Subcutaneous abdominal adipose tissue (tissue), 5 donors: ENCODE results near the gene YTHDC1.

ENCODE experiments used
- H3K27ac ChIP-seq: one replicate; pipeline ENCODE4 v1.7.0; 2013; ENCODE audit warnings: low read depth, mild to moderate bottlenecking, inconsistent platforms, low read length, moderate library complexity
- H3K27me3 ChIP-seq, 5 donors: one replicate each; pipeline ENCODE4 v1.7.0; 2013; ENCODE audit warnings: low read length in 5 of 5, inconsistent platforms in 1 of 5; ENCODE audit not compliant: control insufficient read depth in 5 of 5, insufficient read depth in 4 of 5
- H3K36me3 ChIP-seq, 5 donors: one replicate each; pipeline ENCODE4 v1.7.0; 2013; ENCODE audit warnings: low read length in 5 of 5; ENCODE audit not compliant: control insufficient read depth in 5 of 5, insufficient read depth in 5 of 5
- H3K4me1 ChIP-seq, 5 donors: one replicate each; pipeline ENCODE4 v1.7.0; 2013; ENCODE audit warnings: low read length in 5 of 5, mild to moderate bottlenecking in 3 of 5, moderate library complexity in 1 of 5; ENCODE audit not compliant: control insufficient read depth in 5 of 5, insufficient read depth in 5 of 5
- H3K4me3 ChIP-seq, 5 donors: one replicate each; pipeline ENCODE4 v1.7.0; 2013; ENCODE audit warnings: low read length in 5 of 5, low read depth in 1 of 5
- H3K9ac ChIP-seq, 5 donors: one replicate each; pipeline ENCODE4 v1.7.0; 2013; ENCODE audit warnings: low read length in 5 of 5, mild to moderate bottlenecking in 4 of 5, moderate library complexity in 3 of 5
- H3K9me3 ChIP-seq, 5 donors: one replicate each; pipeline ENCODE4 v1.7.0; 2013; ENCODE audit warnings: low read length in 5 of 5; ENCODE audit not compliant: control insufficient read depth in 5 of 5
- donor health status: healthy.
- donor health status: healthy.
- donor health status: healthy.
- donor health status: healthy.
- donor health status: healthy.

YTHDC1 gene

GRCh38 chr4:68375667-68376559, 26.0 kb upstream of the YTHDC1 start:
- Histone ChIP-seq H3K9me3 (no peaks in the 10 kb centered on the region), H3K9ac (peak overlapping the region in 1 of 5 donors; percentile 52), H3K27ac (no peak overlapping the region), H3K4me1 (peaks cover 0 to 12% (median 4%) of the 10 kb centered on the region in 5 donors), H3K27me3 (peaks cover 0 to 6% (median 0%) of the 10 kb centered on the region in 5 donors), H3K36me3 (no peaks in the 10 kb centered on the region), H3K4me3 (peak overlapping the region in 2 of 5 donors; percentile 33 to 34)

GRCh38 chr4:68373513-68373912, 23.6 kb upstream of the YTHDC1 start:
- Histone ChIP-seq H3K36me3 (no peaks in the 10 kb centered on the region), H3K9ac (peak overlapping the region in 3 of 5 donors; percentile 16 to 30 (median 26)), H3K27ac (peak overlapping the region; percentile 2), H3K9me3 (no peaks in the 10 kb centered on the region), H3K27me3 (peaks cover 0 to 5% (median 0%) of the 10 kb centered on the region in 5 donors), H3K4me1 (peaks cover 0 to 12% (median 8%) of the 10 kb centered on the region in 5 donors), H3K4me3 (peak overlapping the region; percentile 53 to 76 (median 65))

GRCh38 chr4:68372588-68372987, 22.7 kb upstream of the YTHDC1 start:
- no peak overlapping the region for H3K4me3 ChIP-seq
- no peak overlapping the region for H3K9ac ChIP-seq
- H3K4me1 ChIP-seq = peaks cover 0 to 12% (median 9%) of the 10 kb centered on the region in 5 donors
- H3K27me3 ChIP-seq = no peaks in the 10 kb centered on the region
- no peak overlapping the region for H3K27ac ChIP-seq
- no peaks in the 10 kb centered on the region for H3K9me3 ChIP-seq
- no peaks in the 10 kb centered on the region for H3K36me3 ChIP-seq

GRCh38 chr4:68369142-68369805, 19.4 kb upstream of the YTHDC1 start:
- no peak overlapping the region for H3K27ac ChIP-seq
- no peaks in the 10 kb centered on the region for H3K36me3 ChIP-seq
- H3K4me3 ChIP-seq = no peak overlapping the region

GRCh38 chr4:68368691-68369131, 18.8 kb upstream of the YTHDC1 start:
- H3K4me1 ChIP-seq = peaks cover 0 to 7% (median 5%) of the 10 kb centered on the region in 5 donors
- no peak overlapping the region for H3K27ac ChIP-seq
- H3K27me3 ChIP-seq = peaks cover 0 to 7% (median 0%) of the 10 kb centered on the region in 5 donors
- no peak overlapping the region for H3K4me3 ChIP-seq
- H3K36me3 ChIP-seq = no peaks in the 10 kb centered on the region
- peaks cover 0 to 3% (median 0%) of the 10 kb centered on the region in 5 donors for H3K9me3 ChIP-seq
- H3K9ac ChIP-seq = no peak overlapping the region

More at GRCh38 chr4:68369142-68369805, 19.4 kb upstream of the YTHDC1 start:
- H3K9me3 ChIP-seq = peaks cover 0 to 3% (median 0%) of the 10 kb centered on the region in 5 donors
- peaks cover 0 to 7% (median 0%) of the 10 kb centered on the region in 5 donors for H3K27me3 ChIP-seq
- no peak overlapping the region for H3K9ac ChIP-seq
- peaks cover 0 to 7% (median 5%) of the 10 kb centered on the region in 5 donors for H3K4me1 ChIP-seq

- Histone ChIP-seq H3K36me3 (no peaks in the 10 kb centered on the region), H3K4me1 (peaks cover 0 to 7% (median 0%) of the 10 kb centered on the region in 5 donors), H3K9me3 (peaks cover 0 to 3% (median 0%) of the 10 kb centered on the region in 5 donors), H3K9ac (no peak overlapping the region), H3K4me3 (no peak overlapping the region), H3K27ac (no peak overlapping the region), H3K27me3 (peaks cover 0 to 7% (median 0%) of the 10 kb centered on the region in 5 donors)
These were observed 17.9 kb upstream of the YTHDC1 start for GRCh38 chr4:68367835-68368234.

- Histone ChIP-seq H3K27me3 (peaks cover 0 to 7% (median 0%) of the 10 kb centered on the region in 5 donors), H3K36me3 (no peaks in the 10 kb centered on the region), H3K4me1 (peaks cover 0 to 7% (median 0%) of the 10 kb centered on the region in 5 donors), H3K9ac (no peak overlapping the region), H3K4me3 (no peak overlapping the region), H3K27ac (no peak overlapping the region), H3K9me3 (peaks cover 0 to 3% (median 0%) of the 10 kb centered on the region in 5 donors)
These were observed 16.7 kb upstream of the YTHDC1 start for GRCh38 chr4:68366600-68366999.

- H3K4me3 ChIP-seq = no peak overlapping the region
- no peaks in the 10 kb centered on the region for H3K36me3 ChIP-seq
- peaks cover 0 to 7% (median 0%) of the 10 kb centered on the region in 5 donors for H3K27me3 ChIP-seq
- H3K4me1 ChIP-seq = peaks cover 0 to 7% (median 0%) of the 10 kb centered on the region in 5 donors
- no peak overlapping the region for H3K9ac ChIP-seq
- no peak overlapping the region for H3K27ac ChIP-seq
- peaks cover 0 to 3% (median 0%) of the 10 kb centered on the region in 5 donors for H3K9me3 ChIP-seq
These were observed 15.2 kb upstream of the YTHDC1 start for GRCh38 chr4:68365068-68365467.

GRCh38 chr4:68361146-68361589, 11.3 kb upstream of the YTHDC1 start:
- no peak overlapping the region for H3K9ac ChIP-seq
- H3K4me3 ChIP-seq = no peak overlapping the region
- H3K4me1 ChIP-seq = no peaks in the 10 kb centered on the region
- H3K27ac ChIP-seq = no peak overlapping the region
- no peaks in the 10 kb centered on the region for H3K36me3 ChIP-seq
- H3K9me3 ChIP-seq = no peaks in the 10 kb centered on the region
- H3K27me3 ChIP-seq = peaks cover 0 to 1% (median 0%) of the 10 kb centered on the region in 5 donors
